Activated T-helper 9 cell treated with anti-CD3 and anti-CD28 coated beads, Interleukin-2, amount 50 U/mL, for 16 hours (primary cell): ENCODE measurements around the gene GUCY1A2.

ENCODE experiments used
- DNase-seq: peaks from one replicate; pipeline ENCODE4 v3.0.0-alpha.2; 2020; ENCODE audit warnings: low read depth

GUCY1A2 gene

GRCh38 chr11:106998116-106998915 is 20.0 kb downstream of the GUCY1A2 start:
- no peak for DNase-seq

DNA sequence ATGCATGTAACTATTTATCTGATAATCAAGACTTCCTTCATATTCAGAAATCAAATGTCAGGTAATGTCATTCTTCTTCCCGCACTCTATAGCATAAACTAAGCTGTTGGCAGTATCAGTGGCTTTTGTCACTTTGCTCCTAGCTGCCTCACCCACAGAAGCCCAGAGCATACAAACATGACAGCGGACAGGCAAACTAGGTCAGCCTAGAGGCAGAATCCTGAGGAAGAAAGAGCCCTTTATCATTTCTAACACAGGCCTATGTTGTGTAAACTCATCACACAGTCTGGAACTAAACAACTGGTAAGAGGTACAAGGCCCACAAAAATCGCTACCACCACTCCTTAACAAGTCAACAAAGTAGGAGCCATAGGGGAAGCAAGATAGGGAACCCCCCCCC is 21.0 kb downstream of the GUCY1A2 start:
- DNase-seq, result no peak

DNA sequence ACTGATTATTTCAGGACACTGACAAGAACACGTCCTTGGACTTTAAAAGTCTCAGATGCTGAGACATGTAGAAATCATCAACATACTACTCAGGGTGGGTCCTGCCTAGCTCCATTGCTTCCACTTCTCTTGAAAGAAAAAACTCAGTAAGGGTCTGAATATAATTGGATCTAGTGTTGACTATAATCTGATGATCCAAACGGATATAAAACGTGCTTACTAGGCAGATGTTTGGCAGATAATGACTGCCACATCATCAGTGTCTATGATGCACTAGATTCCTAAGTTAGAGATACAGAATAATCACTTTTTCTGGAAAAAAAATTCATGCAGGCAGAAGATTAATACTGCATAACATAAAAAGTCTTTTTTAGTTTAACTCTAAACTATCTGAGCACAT is 21.6 kb downstream of the GUCY1A2 start:
- DNase-seq, result no peak

DNA sequence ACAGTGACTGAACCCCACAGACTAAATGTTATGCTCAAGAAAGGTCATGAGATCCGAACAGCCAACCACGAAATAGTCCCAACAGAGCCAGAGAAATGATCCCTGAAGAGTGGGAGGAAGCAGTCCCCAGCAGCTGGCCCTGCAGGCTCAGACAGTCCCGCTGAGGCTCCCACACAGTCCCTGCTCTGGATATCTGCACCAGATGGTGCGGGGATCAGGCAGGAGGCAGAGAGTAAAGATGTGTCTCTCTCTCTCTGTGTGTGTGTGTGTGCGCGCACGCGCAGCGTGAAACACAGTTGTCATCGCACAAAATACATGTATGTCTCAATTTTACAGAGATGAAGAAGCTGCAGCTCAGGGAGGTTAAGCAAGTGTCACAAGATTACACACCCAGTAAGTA is 27.9 kb downstream of the GUCY1A2 start:
- DNase-seq, result no peak

GRCh38 chr11:106989078-106989455 is 29.2 kb downstream of the GUCY1A2 start:
- no peak for DNase-seq

GRCh38 chr11:106988151-106989077 is 29.9 kb downstream of the GUCY1A2 start:
- no peak for DNase-seq

DNA sequence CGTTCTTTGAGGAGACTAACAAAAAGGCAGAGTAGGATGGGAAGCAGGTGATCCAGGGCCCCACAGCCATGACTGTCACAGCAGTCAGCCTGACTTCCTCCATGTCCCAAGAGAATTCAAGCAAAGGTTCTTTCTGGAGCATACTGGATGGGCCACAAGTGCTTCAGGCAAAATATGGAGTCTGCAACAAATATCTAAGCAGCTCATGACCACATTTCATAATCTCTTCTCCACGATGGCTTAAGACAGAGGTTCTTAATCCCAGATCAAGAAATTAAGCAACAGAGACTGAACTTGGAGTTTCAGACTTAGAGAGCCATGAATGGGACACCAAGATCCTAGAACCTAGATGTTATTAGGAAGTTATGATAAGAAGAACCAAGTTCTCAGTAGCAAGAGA is 31.6 kb downstream of the GUCY1A2 start:
- DNase-seq, result no peak

DNA sequence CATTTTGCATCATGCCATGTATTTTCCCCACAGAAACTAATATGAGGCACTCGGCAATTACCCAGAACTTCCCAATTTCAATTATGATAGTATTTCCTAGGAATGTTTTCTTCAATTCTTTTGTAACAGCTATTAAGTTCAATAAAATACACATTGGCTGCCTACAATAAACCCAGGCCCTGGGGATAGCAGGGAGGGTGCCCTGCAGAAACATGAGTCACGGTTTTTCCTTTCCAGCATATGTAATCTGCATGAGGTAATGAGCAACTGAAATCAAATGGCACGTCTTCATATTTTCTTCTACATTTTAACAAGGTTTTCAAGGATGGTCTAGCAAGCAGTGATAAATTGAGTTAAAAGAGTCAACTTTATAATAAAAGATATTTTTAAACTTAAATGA is 32.0 kb downstream of the GUCY1A2 start:
- no peak for DNase-seq

- DNase-seq, result no peak
Measured at GRCh38 chr11:106983991-106984390, 34.3 kb downstream of the GUCY1A2 start.

- DNase-seq, result no peak
Measured at GRCh38 chr11:106983261-106983660, 35.0 kb downstream of the GUCY1A2 start.

GRCh38 chr11:106974831-106975230 is 43.4 kb downstream of the GUCY1A2 start:
- DNase-seq, result no peak

- DNase-seq, result no peak
Measured at GRCh38 chr11:106971864-106972263, 46.4 kb downstream of the GUCY1A2 start.

- no peak for DNase-seq
Measured at GRCh38 chr11:106969644-106970355, 48.5 kb downstream of the GUCY1A2 start.

- no peak for DNase-seq
Measured at GRCh38 chr11:106962995-106963394, 55.3 kb downstream of the GUCY1A2 start.

DNA sequence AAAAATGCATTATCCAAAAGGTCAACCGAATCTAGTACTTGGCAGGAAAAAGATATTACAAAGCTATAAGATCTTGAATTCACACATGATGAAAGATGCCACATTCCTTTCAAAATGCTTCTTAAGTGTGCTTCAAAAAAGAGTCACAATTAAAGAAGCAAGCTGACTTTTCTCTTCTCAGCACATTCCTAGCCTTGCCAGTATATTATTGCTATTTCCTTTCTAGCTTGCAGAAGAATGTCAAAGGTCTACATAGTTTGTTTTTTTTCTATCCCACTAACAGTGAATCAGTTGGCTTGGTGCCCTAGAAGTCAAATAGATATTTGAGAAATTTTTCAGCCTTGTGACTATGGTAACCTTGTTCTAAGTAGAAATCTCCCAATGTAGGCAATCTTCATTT is 56.8 kb downstream of the GUCY1A2 start:
- no peak for DNase-seq

- no peak for DNase-seq
Measured at GRCh38 chr11:106961048-106961447, 57.2 kb downstream of the GUCY1A2 start.

GRCh38 chr11:106959800-106960199 is 58.5 kb downstream of the GUCY1A2 start:
- DNase-seq, result no peak

GRCh38 chr11:106959386-106959785 is 58.9 kb downstream of the GUCY1A2 start:
- DNase-seq, result no peak

DNA sequence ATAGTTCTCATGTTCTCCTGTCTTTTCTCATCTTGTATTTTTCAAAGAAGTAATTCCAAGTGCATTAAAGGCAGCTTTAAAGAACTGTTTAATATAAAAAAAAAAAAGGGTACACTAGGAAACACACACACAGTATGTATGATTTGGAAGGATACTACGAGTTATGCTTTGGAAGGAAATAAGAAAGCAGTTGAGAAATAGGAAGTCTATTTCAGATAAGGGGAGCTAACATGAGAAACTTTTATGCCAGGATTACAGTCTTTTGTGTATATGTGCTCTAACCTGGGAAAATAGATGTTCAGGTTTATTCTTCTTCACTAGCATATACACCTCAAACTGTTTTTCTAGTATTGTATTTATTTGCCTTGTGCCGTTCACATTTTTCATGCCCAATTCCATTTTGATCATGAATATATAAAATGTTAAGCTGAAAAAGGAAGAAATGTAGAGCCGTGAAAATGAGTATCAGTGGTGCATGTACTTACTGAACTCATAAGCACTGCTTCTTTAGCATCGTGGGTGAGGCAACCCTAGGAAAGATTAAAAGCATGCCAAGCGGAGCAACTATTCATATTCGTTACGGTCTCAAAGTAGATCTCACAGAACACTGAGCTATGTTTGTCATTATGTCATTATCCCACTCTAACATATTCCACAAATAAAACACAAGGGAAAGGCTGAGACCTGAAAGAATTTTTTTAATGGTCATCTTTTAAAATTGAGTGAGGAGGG is 59.6 kb downstream of the GUCY1A2 start:
- DNase-seq, result no peak

DNA sequence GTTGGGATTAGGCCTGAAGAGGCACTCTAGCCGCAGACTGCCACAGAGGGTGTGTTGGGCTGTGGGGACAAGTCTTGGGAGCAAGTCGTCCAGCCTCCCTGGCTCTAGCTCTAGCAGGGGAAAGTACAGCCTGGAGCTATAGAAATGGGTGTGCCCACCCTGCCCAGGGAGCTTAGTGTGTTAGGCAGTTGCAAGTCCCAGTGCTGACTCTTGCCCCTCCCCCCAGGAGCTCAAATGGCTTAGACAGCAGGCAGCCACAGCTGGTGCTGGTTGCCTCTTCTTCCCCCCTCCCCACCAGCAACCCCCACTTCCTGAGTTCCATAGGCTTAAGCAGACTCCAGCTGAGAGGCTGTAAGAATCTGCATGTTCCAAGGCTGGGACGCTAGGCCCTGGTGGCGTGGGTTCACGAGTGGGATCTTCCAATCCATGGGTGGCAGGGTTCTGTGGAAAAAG is 61.2 kb downstream of the GUCY1A2 start:
- no peak for DNase-seq

DNA sequence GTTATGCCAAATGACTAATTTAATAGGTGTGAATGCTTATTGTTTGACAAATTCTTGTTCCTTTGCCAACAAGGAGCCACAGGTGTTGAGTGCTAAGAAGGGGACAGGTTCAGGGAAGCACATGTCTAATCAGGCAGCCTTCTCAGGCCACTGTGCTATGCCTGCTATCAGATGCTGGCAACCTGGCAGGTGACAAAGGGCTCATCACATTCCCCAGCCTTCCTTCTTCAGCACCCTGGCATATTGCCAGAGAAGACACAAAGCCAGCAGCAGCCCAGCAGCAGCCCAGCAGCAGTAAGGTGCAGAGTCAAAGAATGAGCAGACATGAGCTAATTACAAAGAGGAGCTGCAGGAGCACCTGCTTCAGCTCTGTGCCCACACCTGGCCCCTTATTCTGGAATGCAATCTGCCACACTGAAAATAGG is 68.2 kb downstream of the GUCY1A2 start:
- DNase-seq, result no peak

GRCh38 chr11:106943089-106943488 is 75.2 kb downstream of the GUCY1A2 start:
- no peak for DNase-seq
